Amniotic stem cell (primary cell): Measurements from ENCODE around the gene TMEM115.

ENCODE experiments used
- DNase-seq: peaks from one replicate; lab custom pipeline; 2025; lab: John Stamatoyannopoulos, UW

The TMEM115 gene

DNA sequence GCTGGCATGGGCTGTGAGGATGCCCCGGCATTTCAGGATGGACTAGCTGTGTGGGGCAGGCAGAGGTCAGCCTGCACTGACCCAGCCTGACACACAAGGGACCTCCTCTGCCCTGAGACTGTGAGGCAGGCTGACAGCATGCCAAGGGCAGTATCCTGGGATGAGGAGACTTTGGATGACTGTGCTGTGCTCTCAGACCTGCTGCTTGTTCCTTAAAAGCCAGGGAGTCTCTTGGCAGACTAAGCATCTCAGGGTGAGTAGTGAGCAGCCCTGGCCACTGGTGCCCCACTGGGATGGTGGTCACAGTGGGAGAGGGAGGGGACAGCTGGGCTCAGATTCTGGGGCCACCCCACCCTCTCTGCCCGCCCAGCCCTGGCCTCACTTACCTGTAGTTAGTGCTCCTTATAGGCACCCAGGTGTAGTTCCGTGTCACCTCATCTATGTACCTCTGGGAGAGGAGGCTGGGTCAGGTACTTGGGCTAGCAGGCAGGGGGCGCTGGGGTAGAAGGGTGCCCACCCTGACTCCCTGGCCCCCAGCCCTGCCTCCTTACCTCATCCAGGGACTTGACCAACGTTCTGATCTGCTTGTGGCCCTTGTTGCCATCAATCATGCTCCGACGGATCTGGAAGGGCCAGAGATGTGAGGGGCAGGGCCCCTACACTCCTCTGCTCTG lies 16.1 kb upstream of the TMEM115 start:
- DNase-seq: no peak

DNA sequence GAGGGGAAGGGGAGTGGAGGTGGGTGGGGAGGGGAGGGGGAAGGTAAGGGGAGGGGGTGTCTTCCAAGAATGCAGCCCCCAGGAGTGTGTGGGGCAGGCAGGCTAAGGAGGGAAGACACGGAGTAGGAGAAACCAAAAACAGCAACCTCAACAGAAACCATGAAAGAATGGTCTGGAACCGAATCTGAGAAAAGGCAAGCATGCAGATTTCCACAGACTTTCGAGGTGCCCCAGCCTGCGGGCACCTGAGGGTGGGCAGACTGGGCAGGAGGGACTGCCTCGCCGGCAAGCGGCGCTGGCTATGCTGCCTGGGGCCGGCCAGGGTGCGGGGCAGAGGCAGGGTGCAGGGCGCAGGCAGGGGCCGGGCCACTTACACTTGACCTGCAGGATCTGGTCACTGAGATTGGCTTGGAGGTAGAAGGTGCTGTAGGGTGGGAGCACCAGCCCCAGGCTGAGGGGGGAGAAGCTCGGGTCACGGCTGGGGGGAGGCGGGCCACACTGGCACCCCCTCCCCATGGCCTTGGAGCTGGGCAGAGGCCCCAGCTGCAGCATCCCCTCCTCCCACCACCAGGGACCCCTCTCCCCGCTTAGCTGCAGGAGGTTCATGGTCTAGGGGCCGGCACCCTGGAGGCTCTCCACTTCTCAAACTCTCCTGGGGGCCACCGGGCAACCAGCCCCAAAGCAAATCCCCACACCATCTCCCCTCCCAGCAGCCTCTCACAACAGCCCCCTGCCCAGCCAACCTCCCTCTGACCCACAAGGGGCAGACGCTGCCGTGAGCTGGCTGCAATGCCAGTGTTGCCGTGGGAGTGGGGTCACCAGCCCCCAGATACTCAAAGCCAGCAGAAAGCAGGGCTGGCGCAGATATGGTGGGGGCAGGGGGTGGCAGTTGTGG lies 15.3 kb upstream of the TMEM115 start:
- DNase-seq: no peak

DNA sequence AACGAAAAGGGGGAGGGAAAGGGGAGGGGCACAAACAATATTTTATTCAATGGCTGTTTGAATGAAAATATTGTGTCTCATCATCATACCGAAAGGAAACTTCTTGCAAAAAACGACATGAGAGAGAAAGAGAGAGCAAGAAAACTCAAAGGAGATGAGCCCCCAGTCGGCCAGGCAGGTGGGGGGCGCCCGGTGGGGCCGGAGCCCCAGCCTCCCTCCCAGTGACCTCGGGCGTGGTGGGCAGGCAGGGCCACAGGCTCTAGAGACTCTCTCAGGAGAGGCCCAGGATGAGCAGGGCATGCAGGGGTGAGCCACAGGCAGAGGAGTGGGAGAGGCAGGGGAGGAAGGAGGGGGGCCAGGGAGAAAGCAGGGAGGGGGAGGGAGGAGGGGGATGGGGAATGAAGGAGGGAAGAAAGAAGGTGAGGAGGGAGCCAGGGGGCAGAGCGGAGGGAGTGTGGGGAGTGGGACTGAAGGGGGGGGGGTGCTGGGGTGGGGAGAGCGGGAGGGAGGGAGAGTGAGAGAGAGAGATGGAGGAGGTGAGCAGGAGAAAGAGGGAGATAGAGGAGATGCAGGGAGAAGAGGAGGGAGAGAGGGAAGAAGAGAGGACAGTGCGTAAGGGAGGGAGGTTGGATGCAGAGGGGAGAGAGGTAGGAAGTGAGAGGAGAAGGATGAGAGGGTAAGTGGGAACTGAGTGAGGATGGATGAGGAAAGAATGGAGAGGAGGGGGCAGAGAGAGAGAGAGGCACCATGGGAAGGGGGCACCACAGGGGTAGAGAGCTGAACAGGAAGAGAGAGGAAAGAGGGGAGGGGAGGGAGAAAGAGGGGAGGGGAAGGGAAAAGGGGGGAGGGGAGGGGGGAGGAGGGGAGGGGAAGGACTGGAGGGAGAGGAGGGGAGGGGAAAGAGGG lies 14.1 kb upstream of the TMEM115 start:
- no peak for DNase-seq

DNA sequence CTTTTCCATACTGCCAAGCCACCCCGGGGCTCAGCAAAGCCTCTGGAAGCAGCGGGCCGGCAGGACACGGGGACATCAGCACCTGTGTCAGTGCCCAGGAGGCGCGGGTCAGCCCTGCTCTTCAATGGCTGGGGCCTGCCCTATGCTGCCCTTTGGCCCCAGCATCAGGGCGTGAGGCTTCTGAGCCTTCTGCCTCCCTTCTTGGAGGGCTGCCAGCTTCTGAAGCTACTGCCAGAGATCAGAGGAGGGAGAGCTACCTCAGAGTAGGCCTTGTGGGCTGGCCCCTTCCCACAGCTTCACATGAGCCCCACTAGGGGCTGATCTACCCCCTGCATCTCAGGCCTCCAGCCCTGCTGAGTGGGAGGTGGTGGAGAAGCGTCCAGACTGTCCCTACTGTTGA lies 13.0 kb upstream of the TMEM115 start:
- DNase-seq: no peak

DNA sequence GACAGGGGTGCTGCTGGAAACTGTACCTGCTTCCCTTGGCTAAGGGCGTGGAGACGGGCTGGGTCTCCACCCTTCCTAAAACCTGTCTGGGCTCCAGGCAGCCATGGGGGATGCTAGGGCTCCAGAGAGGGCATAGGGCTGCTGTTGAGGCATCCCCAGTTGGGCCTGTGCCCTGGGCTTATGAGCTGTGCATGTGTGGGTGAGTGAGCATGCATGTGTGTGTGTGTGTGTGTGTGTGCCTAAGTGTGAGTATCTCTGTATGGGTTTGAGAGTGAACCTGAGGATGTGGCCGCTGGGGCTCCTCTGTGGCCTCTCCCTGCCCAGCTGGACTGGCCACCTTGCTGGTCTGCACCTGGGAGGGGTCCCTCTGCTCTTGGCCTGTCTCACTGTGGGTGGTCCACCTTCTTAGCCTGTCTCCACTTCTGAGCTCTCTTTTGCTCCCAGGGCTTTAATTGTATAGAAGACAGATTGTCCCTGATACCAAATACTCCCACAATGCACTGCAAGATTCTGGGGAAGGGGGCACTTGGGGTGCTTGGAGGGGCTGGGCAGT lies 11.9 kb upstream of the TMEM115 start:
- DNase-seq: no peak

DNA sequence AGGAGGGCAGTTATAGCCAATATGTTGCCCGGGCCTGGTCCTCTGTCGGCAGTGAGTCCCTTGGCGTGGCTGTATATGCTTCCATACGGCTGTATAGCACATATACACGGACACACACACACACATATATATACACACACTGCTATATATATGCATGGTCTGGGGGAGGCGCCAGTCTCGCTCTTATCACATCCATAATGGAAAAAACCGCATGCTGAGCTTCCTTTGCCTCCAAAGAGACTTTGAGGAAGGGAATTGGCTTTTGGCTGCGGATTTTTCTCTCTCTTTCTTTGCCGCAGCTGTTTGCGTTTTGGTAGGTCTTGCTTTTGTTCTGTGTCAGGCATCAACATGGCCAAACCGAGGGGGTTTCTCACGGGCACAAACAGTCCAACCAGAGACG lies 11.3 kb upstream of the TMEM115 start:
- DNase-seq: no peak

DNA sequence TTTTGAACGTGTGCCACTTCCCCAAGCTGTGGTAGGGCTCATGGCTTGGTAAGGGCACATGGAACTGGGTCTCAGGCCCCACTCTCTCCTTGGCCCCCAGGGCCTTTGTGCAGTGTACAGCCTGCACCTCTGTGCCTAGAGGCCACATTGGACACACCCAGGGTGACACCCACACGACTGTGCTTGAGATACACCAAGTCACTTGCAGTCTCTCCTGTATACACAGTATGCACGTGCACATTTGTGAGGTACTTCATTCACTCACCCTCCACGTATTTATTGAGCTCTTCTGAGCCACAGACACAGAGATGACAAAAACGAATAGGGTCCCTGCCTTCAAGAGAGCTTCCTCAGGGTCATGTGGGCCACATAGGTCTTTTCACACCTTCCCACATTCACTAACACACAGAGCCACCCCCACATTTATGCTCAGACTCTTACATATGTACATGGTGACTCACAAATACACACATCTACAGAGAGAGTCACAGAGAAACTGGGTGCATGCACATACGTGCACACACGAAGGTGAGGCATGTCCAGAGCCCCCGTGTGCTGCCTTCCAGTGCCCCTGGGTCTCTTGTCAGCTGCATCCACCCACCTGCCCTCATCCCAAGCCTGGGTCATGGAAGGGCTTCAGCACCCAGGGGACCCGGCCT lies 9.8 kb upstream of the TMEM115 start:
- no peak for DNase-seq

DNA sequence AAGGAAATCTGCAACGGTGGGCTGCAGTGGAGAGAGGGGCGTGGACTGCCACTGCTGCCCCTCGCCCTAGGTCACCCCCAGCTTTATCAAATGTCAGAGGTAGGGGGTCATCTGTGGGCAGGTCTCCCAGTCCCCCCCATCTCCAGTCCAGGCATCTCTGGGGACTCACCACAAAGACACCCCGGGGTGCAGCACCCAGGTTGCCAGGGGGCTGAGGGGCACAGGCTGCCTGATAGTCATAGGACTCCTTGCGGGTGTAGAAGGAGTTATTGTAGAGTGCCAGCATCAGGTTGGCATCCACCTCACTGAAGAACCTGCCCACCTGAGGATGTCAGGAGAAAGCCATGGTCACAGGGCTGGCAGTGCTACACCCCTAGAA lies 6.5 kb upstream of the TMEM115 start:
- DNase-seq: no peak

DNA sequence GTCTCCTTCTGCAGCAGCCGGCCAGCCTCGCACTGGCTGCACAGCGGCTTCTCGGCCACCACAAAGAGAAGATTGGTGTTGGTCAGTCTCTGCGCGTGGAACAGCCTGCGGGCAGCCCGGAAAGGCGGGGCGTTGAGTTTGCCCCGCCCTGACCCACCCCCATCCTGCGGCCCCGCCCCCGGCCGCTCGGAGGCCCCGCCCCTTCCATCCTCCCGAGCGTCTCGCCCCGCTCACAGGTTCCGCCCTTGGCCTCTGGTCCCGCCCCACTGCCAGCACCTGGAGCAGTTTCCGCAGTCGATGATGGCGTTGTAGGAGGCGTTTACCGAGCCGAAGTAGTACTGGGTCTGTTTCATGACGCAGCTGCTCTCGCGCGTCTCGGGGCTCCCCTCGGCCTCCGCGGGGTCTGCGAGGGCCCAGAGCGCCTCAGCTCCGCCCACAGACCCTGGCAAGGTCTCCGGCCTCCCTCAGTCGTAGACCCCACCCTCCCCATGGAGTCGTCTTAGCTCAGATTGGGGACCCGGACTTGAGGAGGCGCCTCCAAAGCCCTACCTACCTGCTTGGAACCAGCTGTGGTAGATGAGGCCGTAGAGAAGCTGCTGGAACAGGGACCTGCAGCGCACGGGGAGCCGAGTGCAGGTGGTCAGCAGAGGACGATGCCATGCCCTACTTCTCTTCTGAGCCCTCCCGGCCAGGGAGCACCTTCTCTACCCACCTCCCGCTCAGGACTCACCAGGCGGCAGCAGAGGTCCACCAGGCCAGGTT lies 5.9 kb upstream of the TMEM115 start:
- DNase-seq: no peak

DNA sequence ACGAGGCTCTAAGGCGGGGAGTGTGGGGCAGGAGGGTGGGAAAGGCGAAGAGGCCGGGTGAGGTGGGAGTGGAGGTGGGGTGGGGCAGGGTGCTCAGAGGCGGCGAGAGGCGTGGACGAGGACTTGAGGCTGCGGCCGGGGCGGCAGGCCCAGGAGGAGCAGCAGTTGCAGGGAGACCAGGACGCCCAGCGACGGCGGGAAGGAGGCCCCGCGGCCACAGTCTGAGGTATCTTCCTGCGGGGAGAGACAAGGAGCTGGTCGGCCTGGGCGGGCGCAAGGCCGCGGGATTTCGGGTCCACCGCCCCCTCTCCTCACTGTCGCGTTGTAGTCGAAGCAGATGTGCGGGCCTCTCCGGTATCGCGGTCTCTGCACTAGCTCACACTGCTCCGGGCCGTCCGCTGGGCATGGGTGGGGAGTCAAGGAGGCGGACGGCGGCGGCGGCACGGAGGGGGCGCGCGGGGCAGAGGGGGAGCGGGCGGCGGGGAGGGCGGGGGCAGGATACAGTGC lies 5.3 kb upstream of the TMEM115 start:
- no peak for DNase-seq

DNA sequence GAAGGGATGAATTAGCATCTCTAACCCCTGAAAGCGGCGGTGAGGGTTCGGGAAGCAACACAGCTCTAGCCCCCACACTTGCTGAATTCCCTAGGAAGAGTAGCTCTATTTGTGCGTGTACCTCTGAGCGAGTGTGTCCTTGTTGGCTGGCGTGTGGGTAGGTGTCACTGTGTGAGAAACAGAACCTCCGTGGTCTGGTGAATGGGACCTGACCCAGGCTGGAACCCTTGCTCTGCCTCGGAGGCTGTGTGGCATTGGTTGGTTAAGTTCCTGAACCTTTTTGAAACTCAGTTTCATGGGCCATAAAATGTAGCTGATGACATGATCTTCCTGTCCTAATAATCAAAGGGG lies 414 bp upstream of the TMEM115 start:
- DNase-seq: no peak

DNA sequence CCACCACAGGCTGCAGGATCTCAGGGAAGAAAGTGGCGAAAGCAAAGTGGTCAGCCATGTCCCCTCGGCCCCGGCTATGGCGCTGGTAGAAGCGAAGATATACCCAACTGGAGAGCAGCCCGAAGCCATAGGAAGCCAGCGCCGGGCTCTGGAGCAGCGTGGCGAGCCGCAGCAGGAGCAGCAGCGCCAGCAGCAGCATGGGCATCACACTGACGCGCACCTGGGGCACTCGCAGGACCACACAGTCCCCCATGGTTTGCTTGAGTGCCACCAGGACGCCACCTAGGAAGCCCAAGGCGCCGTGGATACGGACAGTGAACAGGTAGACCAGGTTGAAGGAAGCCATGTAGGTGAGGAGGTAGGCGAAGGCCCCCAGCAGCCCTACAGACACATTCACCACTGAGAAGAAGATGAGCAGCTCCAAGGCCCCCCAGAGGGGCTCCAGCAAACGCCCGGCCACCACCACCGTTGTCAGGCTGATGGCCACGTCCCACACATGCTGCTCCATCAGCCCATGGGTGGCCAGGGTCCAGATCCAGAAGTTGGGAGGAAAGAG lies 888 bp downstream of the TMEM115 start:
- DNase-seq: no peak

DNA sequence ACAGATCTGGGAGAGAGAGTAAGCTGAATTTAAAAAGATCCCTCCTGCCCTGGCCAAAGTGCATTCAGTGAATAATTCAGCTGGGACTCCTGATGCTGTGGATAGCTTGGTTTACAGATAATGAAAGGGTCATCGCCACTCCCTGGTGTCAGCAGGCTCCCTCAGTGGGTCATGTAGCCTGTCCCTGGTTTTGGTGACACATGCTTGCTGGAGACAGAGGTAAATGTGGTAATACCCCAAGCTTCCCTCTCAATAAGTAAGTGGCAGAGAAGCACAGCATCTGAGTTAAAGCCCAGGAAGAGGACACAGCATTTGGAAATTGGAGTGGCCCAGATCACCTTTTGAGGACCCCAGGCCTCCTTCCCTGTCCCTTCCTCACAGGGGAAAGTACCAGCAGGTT lies 1.8 kb downstream of the TMEM115 start:
- no peak for DNase-seq

DNA sequence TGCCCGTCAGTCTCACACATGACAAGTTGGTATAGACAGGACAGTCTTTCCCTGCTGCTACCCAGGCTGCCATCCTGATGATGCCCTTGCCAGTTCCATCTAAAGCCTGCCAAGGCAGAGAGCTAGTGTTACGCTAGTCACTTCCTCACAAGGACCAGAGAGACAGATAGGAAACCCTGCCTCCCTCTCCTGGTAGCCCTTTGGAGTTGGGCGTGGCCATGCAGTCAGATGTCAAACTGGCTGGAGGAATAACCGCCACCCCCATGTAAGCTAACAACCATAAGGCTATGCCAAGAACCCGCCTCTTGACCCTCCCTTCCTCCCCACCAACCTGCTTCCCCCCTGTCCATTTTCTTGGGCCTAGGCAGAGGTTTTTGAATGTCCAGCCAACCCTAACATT lies 2.8 kb downstream of the TMEM115 start:
- DNase-seq: no peak

DNA sequence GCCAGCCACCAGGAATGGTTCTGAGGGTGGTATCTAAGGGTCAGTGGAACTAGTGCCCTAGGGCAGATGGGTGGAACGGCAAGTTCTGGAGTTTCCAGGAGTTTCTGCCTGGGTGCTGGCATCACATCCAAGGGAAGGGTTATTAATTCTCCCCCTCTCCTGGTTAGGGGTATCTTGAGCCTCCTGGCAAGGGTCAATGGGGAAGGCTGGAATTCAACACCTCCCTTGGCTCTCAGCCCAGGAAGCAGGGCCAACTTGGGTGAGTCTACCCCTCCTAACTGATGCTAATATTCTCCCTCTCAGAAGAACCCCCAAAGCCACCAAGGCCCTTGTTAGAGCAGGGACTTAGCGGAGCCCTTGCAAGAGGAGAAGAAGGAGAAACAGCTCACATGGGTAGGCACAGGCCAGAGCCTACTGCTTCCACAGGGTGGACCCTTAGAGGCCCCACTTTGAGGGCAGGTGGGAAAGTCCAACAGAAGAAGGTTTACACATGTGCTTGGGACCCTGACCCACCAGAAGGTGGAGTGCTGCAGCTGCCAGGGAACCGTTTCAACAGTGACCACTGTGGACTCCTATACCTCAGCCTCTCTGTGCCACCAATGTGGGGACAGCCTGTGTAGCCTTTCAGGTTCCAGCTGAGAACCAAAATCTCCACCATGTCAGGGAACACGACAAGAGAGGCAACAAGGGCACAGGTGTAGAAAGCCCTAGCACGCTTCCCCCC lies 3.3 kb downstream of the TMEM115 start:
- no peak for DNase-seq

DNA sequence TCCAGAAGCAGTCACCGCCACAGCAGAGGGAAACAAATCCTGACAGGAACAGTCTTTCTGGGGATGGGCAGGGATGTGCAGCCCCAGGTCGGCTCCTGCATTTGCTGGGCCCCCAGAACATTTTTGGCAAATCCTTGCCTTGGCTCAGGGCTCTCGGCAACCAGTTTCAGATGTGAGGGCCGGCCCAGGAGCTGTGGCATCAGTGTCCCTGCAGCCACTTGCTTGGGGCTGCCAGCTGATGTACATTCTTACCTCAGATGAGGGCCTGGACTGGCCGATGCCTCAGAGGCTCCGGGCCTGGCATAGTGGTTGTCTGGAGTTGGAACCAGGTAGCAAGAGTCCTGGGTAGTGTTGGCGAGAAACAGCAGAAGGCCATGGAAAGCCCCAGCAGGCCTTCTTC lies 4.5 kb downstream of the TMEM115 start:
- no peak for DNase-seq

DNA sequence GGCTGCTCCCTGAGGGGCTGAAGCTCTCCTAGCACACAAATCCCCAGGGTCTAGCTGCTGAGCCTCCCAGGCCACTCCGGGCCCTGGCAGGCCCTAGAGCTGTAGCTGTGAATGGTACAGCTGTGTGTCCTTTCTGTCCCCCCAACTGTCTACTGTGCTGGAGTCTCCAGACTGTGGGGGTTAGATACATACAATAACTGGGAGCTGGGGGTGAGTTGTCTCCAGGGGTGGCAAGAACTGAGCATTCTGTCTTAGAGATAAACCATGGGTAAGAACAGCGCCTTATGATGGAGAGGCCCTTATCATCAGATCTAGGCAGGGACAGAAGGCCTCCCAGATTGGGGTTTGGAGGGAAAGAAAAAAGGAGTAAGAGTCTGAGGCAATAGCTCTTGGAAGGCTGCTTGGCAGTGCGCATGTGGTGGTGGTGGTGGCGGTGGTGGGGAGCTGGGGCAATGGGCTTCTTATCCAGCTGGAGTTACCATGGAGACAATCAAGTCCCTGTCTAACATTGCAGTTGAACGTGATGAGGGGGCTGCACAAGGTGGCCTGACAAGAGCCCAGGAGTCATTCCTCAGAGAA lies 5.0 kb downstream of the TMEM115 start:
- DNase-seq: no peak

DNA sequence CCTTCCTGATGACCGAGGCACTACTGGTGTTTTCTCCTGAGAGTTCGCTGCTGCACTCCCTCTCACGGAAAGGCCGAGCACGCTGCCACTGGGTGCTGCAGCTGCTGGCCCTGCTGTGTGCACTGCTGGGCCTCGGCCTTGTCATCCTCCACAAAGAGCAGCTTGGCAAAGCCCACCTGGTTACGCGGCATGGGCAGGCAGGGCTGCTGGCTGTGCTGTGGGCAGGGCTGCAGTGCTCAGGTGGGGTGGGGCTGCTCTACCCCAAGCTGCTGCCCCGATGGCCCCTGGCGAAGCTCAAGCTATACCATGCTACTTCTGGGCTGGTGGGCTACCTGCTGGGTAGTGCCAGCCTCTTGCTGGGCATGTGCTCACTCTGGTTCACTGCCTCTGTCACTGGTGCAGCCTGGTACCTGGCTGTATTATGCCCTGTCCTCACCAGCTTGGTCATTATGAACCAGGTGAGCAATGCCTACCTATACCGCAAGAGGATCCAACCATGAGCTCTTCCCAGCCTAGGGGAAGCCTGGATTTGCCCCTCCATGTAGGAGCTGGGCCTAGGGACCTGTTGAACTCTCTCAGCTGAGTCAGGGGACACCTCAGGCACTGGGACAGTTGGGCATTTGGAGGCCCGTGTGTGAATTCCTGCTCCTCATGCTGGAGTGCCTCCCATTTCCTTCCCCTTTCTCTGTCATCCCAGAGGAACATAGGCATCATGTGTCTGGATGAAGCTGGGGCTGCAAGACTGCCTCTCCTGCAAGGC lies 5.9 kb downstream of the TMEM115 start:
- DNase-seq: no peak

DNA sequence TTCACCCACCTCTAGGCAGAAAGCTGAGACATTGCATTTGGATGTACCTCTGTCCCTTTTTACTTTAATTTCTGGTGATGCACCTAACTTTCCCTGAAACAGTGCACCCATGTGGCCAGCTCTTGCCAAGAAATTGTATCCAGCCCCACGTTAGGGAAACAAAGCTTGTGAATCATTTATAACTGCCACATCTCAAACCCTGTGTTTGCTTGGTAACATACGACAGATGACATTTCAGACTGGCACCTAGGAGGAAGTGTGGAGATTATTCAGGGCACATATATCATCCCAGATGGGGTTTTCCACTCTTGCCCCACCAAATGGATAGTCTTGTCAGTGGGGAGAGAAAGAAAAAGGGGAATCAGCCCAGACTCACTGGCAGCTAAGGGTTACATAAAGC lies 6.5 kb downstream of the TMEM115 start:
- DNase-seq: no peak
